ENCODE data around the gene LAMA4. TPM values are rescaled to one million over a fixed set of nuclear protein-coding genes. Genes with fewer than 3 reads are reported as not detected.

Gene LAMA4
- total RNA-seq, 1 donor, result 0.42 TPM

DNA sequence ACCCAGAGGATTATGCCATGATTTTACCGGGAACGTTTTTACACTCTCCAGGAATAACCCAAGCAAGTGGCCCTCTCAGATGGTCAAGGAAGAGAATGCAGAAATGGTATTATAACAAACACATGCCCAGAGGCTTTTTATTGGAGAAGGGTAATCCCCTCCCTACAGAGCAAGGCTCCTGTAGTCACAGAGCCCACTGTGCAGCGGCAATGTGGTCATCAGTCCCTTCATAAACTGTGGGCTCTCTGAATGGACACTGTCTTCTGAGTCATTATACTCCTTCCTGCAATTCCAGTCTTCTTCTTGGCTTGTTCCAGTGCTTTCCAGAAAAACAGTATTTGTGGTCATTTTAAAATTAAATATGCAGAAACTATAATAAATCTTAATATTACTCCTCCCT is 74.7 kb downstream of the LAMA4 start:
- Histone ChIP-seq H3K4me3 (ENCODE audit: low read length) (no peak overlapping the region), H3K9me3 (ENCODE audit: low read depth, low read length) (no peaks in the 10 kb centered on the region), H3K27me3 (ENCODE audit: insufficient read depth, low read length) (no peaks in the 10 kb centered on the region), H3K4me1 (ENCODE audit: insufficient read depth, low read length) (no peaks in the 10 kb centered on the region)

DNA sequence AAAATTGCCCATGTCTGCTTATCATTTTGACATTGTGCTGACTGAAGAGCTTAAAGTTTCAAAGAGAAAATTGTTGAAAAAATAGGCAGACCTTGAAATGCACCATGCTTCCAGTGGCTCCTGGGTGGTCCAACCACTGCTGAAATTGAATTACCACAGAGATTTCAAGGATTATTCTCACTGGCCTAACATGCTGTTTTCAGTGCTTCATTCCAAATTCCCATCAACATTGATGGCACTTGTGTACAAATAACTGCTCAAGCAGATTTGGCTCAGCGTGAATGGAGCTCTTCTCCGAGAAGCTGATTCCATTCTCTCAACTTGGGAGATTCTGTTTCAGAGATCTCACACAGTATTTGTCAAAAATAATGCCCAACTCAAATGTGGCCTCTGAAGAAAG is 75.5 kb downstream of the LAMA4 start:
- no peaks in the 10 kb centered on the region for H3K9me3 ChIP-seq (ENCODE audit: low read depth, low read length)
- H3K27me3 ChIP-seq (ENCODE audit: insufficient read depth, low read length), result no peaks in the 10 kb centered on the region
- H3K4me1 ChIP-seq (ENCODE audit: insufficient read depth, low read length), result no peaks in the 10 kb centered on the region
- H3K4me3 ChIP-seq (ENCODE audit: low read length), result no peak overlapping the region

DNA sequence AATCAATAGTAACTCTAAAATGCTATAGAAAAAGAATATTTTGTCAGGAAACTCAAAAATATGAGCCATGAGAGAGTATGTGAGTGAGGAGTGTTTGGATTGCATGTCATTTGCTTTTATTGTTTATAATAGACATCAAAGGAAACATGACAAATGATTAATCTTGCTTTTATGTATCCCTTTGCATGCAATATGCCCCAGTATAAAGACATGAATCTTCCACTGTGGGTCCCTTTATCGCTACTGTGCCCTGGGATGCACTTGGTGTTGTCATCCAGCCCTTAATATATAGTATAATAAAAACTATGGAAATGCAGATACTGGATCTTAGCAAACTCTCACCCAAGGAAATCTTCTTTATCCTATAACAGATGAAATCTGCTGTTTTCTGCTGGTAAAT is 77.3 kb downstream of the LAMA4 start:
- H3K27me3 ChIP-seq (ENCODE audit: insufficient read depth, low read length), result no peaks in the 10 kb centered on the region
- no peak overlapping the region for H3K4me3 ChIP-seq (ENCODE audit: low read length)
- no peaks in the 10 kb centered on the region for H3K4me1 ChIP-seq (ENCODE audit: insufficient read depth, low read length)
- H3K9me3 ChIP-seq (ENCODE audit: low read depth, low read length), result no peaks in the 10 kb centered on the region

DNA sequence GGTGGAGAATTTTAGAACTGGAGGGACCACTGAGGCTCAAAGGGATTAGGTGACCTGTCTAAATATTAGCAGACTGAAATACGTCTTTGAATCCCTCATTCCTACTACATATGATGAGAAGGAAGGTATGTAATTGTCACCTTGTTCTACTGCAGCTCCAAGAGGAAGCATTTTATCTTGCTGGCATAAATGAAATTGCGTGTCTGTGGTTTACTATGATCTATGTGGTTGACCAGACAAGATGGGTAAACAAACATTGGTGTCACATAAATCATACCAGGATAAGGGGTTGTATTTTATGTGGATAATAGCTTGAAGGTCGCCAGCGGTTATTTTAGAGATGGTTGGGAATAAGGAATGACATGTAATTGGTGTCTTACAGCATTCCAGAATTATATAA is 78.2 kb downstream of the LAMA4 start:
- no peaks in the 10 kb centered on the region for H3K4me1 ChIP-seq (ENCODE audit: insufficient read depth, low read length)
- no peaks in the 10 kb centered on the region for H3K9me3 ChIP-seq (ENCODE audit: low read depth, low read length)
- no peaks in the 10 kb centered on the region for H3K27me3 ChIP-seq (ENCODE audit: insufficient read depth, low read length)
- no peak overlapping the region for H3K4me3 ChIP-seq (ENCODE audit: low read length)

DNA sequence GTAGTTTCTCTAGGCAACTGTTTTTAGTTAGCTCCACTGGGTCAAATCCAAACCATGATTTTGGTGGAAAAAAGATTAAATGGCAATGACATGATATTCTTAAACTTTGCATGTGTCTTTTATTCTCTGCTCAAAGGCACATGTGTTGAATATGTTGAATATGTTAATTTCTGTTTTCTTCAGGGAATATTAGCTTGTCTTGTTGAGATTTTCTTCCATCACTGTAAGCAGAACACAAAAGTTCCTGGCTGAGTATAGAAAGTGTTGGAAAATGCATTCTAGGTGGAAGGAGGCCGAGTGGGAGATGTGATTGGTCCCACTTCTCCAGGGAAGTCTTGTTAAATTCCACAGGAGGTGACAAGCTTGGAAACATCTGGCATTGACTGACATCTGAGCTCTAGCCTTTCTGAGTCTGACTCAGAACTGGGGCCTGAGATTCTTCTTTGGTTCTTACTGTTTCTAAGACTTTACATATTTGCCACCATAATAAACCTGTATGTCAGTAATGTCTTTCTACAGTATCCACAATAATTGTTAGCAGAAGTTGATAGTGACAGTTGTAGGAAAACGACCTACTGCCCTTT is 81.1 kb downstream of the LAMA4 start:
- Histone ChIP-seq H3K9me3 (ENCODE audit: low read depth, low read length) (no peaks in the 10 kb centered on the region), H3K27me3 (ENCODE audit: insufficient read depth, low read length) (no peaks in the 10 kb centered on the region), H3K4me1 (ENCODE audit: insufficient read depth, low read length) (no peaks in the 10 kb centered on the region), H3K4me3 (ENCODE audit: low read length) (no peak overlapping the region)

DNA sequence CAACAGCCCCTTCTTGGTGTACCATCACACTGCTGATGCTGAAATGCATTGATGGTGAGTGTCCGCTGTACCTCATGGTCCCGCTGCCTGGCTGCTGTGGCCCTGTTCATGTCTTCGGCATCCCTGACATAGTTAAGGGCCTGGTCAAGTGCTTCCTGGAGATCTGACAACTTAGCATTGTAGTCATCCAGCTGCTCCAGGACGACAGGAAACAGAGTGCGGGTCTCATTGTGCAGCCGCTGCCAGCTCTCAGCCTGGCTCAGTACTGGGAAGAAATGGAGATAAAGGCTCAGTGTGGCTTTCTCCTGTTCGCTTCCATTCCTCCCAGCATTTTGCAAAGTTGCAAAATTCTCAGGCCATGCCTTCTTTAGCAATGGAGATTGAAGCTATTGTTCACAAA is 81.8 kb downstream of the LAMA4 start:
- no peaks in the 10 kb centered on the region for H3K4me1 ChIP-seq (ENCODE audit: insufficient read depth, low read length)
- no peak overlapping the region for H3K4me3 ChIP-seq (ENCODE audit: low read length)
- no peaks in the 10 kb centered on the region for H3K9me3 ChIP-seq (ENCODE audit: low read depth, low read length)

DNA sequence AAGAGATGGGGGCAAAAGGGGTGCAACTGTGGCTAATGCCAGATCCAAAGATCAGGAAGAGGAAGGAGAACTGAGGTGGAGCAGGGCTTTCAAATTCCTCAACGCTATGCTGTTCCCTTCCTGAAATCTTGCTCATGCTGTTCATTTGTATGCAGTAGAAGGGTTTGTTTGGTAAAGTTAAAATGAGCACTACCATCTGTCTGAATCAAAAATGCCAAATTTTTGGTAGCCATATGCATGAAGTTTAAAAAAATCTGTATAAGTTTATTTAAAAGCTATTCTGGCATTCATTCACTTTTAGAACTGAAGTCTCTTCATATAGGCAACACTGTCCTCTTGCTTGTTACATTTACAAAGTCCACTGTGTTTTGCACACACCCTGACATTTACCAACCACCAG is 84.8 kb downstream of the LAMA4 start:
- Histone ChIP-seq H3K4me3 (ENCODE audit: low read length) (no peak overlapping the region), H3K27me3 (ENCODE audit: insufficient read depth, low read length) (peaks cover 10% of the 10 kb centered on the region), H3K4me1 (ENCODE audit: insufficient read depth, low read length) (no peaks in the 10 kb centered on the region), H3K9me3 (ENCODE audit: low read depth, low read length) (no peaks in the 10 kb centered on the region)

More for the DNA sequence above, 81.8 kb downstream of the LAMA4 start:
- no peaks in the 10 kb centered on the region for H3K27me3 ChIP-seq (ENCODE audit: insufficient read depth, low read length)

DNA sequence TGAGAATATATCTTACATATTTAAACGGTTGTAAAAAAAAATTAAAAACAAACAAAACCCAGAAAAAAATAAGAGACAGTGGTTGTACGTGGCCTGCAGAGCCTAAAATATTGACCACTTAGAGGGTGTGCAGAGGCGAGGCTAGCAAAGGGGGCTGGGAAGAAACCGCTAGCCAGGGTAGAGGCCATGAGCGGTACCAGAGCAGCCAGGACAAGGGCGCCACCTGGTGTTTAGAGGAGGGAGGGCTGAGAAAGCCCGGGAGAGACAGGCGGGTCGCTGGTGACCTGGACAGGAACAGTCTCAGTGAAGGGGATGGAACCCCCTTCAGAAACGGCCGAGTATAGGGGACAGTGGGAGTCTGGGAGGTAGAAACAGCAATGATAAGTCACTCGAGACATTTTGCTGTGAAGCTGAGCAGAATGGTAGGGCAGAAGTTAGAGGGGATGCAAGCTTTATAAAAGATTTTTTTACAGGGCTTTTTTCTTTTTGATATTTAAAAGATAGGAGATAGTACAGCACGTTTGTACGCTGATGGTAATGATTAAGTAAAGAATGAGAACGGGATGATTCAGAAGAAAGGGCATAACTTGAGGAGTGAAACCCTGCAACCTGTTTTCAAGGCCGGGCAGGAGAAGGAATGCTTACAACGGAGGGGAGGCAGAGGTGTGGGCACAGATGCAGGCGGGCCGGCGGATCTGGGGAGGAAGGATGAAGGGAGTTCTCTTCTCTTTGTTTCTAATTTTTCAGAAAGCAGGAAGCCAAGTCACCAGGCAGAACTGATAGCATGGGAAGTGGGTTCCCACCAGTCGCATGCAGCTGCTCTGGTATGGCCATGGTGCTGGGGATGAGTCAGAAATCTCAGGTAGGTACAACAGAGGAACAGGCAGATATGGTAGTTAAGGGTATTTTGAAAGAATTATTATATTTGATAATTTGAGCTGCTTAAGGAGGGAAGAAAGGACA is 90.8 kb downstream of the LAMA4 start:
- Histone ChIP-seq H3K4me1 (ENCODE audit: insufficient read depth, low read length) (peaks cover 10% of the 10 kb centered on the region), H3K27me3 (ENCODE audit: insufficient read depth, low read length) (peaks cover 21% of the 10 kb centered on the region), H3K9me3 (ENCODE audit: low read depth, low read length) (no peaks in the 10 kb centered on the region), H3K4me3 (ENCODE audit: low read length) (no peak overlapping the region)

DNA sequence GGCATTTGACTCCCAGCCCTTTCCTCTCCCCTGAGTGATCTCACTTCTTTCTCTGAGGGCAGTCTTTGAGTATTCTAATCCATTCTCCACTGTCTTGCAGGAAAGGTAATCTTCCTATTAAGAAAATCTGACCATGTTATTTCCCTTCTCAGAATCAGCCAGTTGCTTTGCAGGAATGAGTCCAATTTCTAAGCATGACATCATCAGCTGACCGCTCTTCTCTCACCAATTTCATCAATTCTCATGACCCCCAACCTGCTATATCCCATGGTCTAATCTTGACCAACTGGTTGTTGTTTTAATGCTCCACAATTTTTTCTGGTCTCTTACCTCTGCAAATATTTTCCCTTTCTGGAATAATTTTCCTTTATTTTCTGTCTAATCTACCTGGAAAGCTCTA is 93.6 kb downstream of the LAMA4 start:
- no peak overlapping the region for H3K4me3 ChIP-seq (ENCODE audit: low read length)

DNA sequence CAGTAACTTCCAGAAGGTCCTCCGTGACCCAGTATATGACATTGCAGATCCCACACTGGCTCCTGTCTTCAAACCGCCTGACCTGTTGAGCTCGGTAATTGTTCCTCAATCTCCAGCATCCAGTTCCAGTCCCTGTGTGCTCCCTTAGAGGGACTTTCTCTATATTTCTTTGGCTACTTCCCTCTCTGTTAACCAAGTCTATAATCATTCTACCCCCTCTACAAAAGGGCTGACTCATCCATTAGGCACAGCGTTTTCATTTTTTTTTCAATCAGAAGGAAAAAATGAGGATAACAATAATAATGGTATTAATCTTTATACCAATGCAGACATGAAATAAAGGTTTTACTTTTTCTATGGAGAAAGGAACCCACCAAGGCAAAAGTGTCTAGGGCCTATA is 97.7 kb downstream of the LAMA4 start:
- Histone ChIP-seq H3K4me1 (ENCODE audit: insufficient read depth, low read length) (no peaks in the 10 kb centered on the region), H3K9me3 (ENCODE audit: low read depth, low read length) (no peaks in the 10 kb centered on the region), H3K27me3 (ENCODE audit: insufficient read depth, low read length) (no peaks in the 10 kb centered on the region), H3K4me3 (ENCODE audit: low read length) (no peak overlapping the region)

More for the DNA sequence above, 93.6 kb downstream of the LAMA4 start:
- H3K27me3 ChIP-seq (ENCODE audit: insufficient read depth, low read length), result peaks cover 21% of the 10 kb centered on the region
- no peaks in the 10 kb centered on the region for H3K9me3 ChIP-seq (ENCODE audit: low read depth, low read length)
- peaks cover 10% of the 10 kb centered on the region for H3K4me1 ChIP-seq (ENCODE audit: insufficient read depth, low read length)

DNA sequence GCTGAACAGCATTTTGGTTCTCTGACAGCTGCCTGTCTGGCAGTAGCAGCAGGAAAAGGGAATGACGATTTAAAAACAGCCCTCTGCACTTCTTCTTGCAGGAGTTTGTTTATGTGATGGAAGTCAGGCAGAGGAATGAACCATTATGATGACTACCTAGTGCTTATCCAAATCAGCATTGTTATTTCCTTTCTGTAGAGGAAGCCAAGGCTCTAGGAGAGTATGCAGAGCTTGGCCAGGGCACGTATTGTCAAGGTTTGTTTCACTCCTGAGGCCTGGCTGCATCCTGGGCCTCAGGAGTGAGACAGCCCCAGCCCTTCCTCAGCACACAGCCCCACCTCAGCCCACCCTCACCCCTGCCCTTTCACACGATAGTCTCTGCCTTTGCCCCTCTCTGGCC is 98.5 kb downstream of the LAMA4 start:
- Histone ChIP-seq H3K27me3 (ENCODE audit: insufficient read depth, low read length) (no peaks in the 10 kb centered on the region), H3K9me3 (ENCODE audit: low read depth, low read length) (no peaks in the 10 kb centered on the region), H3K4me1 (ENCODE audit: insufficient read depth, low read length) (no peaks in the 10 kb centered on the region), H3K4me3 (ENCODE audit: low read length) (no peak overlapping the region)

DNA sequence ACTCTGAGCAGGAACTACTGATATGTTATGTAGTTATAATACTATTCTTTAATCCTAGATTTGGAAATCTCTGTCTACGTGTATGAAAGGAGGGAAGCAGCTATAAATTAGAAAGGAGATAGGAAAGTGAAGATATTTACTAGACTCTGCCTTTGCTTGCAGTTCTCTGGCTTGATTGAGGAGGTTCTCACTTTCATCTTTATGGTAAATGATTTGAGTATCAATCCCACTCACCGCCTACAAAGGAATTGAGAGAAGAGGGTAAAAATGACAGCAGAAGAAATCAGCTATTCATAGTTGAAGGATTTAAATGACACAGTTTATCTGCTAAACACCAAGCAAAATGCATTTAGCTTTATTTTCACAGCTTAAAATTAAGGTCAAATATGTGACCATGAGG is 99.7 kb downstream of the LAMA4 start:
- H3K4me1 ChIP-seq (ENCODE audit: insufficient read depth, low read length), result no peaks in the 10 kb centered on the region
- H3K27me3 ChIP-seq (ENCODE audit: insufficient read depth, low read length), result no peaks in the 10 kb centered on the region
- H3K9me3 ChIP-seq (ENCODE audit: low read depth, low read length), result no peaks in the 10 kb centered on the region
- H3K4me3 ChIP-seq (ENCODE audit: low read length), result no peak overlapping the region

DNA sequence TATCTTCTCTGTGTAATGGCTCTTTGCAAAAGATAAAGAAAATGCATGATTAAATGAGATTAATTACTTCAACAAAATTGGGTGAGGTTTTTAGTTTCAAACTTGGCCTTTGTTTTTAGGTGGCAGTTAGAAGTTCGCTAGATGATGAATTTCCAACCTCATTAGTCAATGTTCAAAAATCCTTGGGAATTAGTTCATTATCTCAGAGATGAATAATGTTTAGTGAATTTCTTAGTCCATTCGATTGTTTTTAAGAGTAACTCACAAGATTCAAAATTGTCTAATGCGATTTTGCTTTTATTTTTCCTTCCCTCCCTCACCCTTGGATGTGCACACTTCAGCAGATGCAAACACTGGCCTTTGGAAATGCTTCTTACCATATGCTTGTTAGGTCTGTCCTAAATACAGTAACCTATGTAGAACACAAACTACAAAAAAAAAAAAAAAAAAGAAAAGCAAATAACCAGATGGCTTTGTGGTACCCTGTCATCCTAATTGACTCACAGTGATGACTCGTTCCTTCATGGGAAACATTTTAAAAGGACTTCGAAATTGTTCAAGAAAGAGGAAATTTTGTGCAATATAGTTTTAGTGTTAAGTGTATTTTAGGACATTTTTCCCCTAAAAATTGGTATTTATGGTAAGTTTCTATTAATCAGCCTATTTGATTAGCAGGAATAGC is 100.3 kb downstream of the LAMA4 start:
- no peak overlapping the region for H3K4me3 ChIP-seq (ENCODE audit: low read length)
- no peaks in the 10 kb centered on the region for H3K9me3 ChIP-seq (ENCODE audit: low read depth, low read length)
- H3K27me3 ChIP-seq (ENCODE audit: insufficient read depth, low read length), result no peaks in the 10 kb centered on the region
- H3K4me1 ChIP-seq (ENCODE audit: insufficient read depth, low read length), result no peaks in the 10 kb centered on the region

DNA sequence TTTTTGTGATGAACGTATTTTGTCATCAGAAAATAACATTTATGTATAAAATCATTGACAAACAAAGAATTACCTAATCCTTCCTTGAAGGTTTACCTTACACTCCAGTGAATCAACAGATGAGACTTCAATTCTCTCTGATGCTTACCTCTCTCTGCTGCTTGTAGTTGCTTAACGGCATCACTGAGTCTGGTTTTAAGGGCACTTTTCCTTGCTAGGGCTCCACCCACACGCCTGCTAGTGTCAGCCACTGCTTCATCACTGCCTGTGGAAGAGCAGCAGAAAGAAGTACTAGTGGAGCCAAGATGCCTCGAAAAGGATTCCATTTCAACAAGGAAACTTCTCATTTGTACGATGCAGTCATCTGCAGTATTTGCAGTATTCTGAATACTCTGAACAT is 104.0 kb downstream of the LAMA4 start:
- Histone ChIP-seq H3K9me3 (ENCODE audit: low read depth, low read length) (no peaks in the 10 kb centered on the region), H3K4me1 (ENCODE audit: insufficient read depth, low read length) (no peaks in the 10 kb centered on the region), H3K4me3 (ENCODE audit: low read length) (no peak overlapping the region), H3K27me3 (ENCODE audit: insufficient read depth, low read length) (no peaks in the 10 kb centered on the region)

DNA sequence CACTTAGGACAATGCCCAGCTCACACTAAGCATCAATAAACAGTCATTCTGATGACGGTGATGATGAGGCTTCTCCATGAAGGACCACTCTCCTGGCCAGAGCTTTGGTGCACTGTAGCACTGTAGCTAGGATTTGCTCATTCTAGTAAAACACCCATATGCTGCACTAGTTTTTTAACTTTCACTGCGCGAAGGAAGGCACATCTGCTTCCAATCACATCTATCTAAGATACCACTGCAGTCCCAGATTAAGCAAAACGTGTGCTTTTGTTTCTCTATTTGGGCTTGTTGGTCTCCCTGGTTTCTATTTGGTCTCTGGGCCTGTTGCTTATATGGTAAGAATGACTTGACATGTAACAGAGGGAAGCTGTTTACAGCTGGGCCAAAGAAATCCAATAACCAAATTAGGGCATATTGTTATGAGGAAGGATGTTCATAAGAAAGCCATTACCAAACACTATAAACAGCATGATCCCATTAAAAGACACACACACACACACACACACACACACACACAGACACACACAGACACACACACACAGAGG is 104.6 kb downstream of the LAMA4 start:
- Histone ChIP-seq H3K4me1 (ENCODE audit: insufficient read depth, low read length) (no peaks in the 10 kb centered on the region), H3K9me3 (ENCODE audit: low read depth, low read length) (no peaks in the 10 kb centered on the region), H3K4me3 (ENCODE audit: low read length) (no peak overlapping the region), H3K27me3 (ENCODE audit: insufficient read depth, low read length) (no peaks in the 10 kb centered on the region)

Measured in mononuclear cell (primary cell).